NCI-H187 treated with DMSO at 0.1 percent for 48 hours (cell line): ENCODE measurements around the gene ARHGAP19.
A peak's percentile ranks its signal among the peaks of the same experiment; 100 is the strongest.

Experiments
- DNase-seq: peaks from one replicate; lab custom pipeline; 2025; lab: John Stamatoyannopoulos, UW

Gene ARHGAP19, protein sequence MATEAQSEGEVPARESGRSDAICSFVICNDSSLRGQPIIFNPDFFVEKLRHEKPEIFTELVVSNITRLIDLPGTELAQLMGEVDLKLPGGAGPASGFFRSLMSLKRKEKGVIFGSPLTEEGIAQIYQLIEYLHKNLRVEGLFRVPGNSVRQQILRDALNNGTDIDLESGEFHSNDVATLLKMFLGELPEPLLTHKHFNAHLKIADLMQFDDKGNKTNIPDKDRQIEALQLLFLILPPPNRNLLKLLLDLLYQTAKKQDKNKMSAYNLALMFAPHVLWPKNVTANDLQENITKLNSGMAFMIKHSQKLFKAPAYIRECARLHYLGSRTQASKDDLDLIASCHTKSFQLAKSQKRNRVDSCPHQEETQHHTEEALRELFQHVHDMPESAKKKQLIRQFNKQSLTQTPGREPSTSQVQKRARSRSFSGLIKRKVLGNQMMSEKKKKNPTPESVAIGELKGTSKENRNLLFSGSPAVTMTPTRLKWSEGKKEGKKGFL

DNA sequence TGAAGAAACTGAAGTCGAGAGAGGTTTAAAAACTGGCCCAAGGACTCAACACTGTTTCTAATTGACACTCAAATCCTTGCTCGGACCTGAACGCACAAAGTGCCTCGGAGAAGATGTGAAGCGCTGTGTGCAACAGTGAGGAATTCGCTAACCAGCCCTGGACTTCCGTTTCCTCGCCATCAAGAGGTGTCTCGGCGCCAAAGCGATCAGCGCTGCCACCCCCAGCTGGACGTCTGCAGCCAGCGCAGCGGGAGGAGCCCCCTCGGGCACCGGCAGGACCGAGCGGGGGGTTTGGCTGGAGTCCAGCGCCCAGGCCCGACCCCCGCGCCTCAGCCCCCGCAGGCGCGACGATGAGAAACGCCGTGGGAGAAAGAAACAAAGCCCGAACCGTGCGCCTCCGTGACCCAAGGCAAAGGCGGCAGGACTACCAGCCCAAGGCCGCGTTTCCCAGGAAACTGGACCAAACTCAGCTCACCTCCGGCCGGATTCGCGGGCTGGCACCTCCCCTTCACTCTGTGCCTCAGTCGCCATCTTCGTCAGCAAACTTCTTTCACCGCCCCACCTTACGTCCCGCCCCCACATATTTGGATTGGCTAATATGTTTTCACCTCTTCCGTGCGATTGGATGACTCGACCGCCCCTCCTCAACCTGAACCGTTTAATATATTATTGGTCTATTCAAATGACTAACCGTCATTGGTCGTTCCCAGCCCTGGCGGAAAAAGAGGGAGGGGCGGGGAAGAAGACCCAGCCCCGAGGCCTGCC, at the start of gene ARHGAP19:
TSS of gene ARHGAP19 (minus strand) at position 541 of the 765 bp plus-strand sequence. CDS start at position 531, 10 bp downstream.
- peak; percentile 90 for DNase-seq

DNA sequence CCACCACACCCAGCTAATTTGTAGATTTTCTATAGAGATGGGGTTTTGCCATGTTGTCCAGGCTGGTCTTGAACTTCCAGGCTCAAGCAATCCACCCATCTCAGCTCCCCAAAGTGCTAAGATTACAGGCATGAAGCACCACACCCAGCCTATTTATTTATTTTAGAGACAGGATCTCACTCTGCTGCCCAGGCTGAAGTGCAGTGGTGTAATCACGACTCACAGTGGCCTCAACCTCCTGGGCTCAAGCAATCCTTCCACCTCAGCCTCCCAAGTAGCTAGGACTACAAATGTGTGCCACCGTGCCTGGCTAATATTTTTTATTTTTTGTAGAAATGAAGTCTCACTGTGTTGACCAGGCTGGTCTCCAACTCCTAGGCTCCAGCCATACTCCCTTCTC, 49.0 kb upstream of the ARHGAP19 start:
- no peak for DNase-seq

DNA sequence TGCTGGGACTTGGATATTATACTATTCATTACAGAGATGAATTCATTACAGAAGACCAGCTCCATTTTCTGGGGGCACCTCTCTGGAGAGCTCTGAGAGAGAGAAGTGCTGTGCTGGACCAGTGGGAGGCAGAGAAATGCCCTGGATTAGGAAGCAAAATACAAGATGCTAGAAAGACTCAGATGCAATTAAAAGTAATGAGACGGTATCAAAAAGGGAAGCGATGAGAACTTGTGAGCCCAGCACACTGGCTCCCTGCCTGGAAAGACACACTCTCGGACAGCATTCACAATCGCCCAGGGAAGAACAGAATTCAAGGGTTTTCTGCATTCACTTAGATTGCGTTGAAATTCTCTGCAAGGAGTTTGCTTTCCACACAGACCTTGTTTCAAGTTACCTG, 45.6 kb upstream of the ARHGAP19 start:
- no peak for DNase-seq

DNA sequence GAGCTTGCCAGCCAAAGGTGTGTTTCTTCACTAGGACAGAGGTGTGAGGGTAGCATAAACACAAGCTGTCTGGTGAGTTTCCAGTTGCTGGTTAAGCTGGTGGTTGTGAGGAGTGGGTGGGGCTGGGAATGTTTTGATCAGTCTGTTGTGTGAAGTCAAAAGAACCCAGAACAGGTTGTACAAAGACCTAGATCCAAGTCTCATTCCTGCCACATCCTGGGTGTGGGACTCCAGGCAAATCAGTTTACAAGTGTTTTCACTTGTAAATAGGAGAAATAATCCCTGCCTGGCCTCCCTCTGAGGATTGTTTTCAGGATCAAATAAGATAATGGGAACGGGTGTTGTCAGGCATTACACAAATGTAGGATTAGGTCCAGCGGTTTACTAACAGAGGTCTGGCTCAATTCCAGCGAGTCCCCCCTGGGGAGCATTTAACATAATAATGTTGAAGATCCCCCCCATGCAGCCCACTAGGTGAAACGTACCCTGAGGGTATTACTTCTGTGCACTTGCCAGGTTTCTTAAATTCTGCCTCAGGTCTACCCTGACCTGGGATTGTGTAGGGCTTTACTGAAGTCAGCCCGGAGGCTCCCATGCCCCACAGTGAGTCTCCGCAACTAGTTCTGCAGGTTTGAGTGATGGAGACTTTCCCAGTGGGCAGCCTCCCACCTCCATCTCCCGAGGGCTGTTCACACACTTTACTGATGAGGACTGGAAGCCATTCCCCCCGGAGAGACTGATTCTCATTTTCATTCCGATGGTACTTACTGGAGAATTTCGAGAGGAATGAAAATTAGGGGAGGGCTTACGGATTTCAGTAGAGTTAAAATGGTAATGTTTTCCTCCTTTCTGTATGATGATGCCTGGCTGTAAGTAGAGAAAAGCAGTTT, 44.8 kb upstream of the ARHGAP19 start:
- no peak for DNase-seq

DNA sequence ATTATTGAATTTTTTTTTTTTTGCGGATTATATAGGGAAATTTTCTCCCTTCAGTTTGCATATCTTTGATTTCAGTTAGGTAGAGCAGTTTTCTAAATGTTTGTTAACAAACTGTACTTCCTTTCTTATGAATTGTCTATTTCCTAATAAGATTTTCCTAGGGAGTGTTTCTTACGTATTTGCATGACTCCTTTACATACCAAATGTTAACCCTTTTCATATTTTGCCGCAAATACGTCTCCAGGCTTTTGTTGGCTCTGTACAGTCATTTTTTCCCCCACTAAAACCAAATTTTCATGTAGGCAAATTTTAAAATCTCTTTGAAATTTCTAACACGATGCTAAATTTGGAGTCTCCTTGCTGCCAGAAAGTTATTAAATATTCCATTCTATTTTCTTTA, 44.0 kb upstream of the ARHGAP19 start:
- no peak for DNase-seq

DNA sequence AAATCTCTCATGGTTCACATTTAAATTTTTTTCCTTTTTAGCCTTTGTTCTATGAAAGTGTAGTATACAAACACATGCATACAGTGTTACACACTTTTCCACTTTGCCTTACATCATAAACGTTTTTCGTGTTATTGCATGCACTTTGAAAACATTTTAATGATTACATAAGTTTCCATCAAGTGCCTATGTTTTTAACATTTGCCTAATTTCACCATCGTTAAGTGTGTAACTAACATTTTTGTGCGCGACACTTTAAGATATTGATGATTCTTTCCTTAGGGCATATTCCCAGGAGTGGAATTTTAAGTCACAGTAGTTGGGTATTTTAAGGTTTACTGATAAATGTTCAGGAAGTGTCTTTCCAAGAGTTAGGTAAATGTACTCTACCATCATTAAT, 43.6 kb upstream of the ARHGAP19 start:
- no peak for DNase-seq

DNA sequence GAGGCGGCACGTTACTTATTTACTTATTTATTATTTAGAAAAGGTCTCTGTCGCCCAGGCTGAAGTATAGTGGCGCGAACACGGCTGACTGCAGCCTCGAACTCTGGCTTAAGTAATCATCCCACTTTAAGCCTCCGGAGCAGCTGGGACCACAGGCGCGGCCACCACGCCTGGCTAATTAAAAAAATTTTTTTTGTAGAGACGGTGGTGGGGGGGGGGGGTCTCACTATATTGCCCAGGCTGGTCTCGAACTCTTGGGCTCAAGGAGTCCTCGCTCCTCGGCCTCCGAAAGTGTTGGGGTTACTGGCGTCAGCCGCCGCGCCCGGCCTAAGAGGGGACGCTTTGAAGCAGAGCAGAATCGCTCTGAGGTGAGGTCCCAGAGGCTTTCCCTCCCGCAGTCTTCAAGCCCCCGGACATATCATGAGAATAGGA, 42.8 kb upstream of the ARHGAP19 start:
- DNase-seq, result no peak

DNA sequence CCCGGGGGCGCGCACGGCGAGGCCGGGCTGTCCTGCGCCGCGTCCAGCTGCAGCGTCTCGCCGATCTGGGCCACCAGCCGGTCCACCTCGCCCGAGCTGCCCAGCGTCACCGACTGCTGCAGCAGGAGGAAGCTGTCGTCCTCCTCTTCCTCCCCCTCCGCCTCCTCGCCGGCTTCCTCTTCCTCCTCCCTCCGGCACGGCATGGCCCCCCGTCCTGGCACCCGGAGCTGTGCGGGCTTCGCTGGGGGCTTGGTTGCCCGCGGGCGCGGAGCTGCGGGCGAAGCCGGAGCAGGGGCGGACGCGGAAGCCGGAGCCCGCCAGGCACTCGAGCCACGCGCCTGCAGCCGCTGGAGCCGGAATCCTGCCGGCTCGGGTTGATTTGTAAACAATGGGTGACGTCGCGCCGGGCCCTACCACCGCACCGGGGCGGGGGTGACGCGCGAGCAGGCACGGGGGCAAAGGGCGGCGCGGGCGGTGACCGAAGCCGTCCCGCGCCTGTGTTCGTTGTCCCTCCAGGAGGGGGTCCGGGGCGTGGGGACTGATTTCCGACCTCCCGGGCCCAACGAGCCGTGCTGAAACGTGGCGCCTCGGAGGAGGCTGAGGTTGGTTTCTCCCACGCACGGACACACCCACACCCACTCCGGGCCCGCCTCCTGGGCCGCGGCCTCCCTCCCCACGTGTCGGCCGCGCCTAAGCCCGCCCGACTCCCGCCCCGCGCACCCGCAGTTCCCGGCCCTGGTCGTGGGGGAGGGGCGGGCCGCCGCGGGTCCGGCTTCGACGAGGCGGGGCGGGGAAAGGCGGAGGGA, 42.1 kb upstream of the ARHGAP19 start, which contains the start of gene FRAT2:
TSS of gene FRAT2 (minus strand) at position 360 of the 806 bp plus-strand sequence. CDS start at position 203, 157 bp downstream.
- no peak for DNase-seq

DNA sequence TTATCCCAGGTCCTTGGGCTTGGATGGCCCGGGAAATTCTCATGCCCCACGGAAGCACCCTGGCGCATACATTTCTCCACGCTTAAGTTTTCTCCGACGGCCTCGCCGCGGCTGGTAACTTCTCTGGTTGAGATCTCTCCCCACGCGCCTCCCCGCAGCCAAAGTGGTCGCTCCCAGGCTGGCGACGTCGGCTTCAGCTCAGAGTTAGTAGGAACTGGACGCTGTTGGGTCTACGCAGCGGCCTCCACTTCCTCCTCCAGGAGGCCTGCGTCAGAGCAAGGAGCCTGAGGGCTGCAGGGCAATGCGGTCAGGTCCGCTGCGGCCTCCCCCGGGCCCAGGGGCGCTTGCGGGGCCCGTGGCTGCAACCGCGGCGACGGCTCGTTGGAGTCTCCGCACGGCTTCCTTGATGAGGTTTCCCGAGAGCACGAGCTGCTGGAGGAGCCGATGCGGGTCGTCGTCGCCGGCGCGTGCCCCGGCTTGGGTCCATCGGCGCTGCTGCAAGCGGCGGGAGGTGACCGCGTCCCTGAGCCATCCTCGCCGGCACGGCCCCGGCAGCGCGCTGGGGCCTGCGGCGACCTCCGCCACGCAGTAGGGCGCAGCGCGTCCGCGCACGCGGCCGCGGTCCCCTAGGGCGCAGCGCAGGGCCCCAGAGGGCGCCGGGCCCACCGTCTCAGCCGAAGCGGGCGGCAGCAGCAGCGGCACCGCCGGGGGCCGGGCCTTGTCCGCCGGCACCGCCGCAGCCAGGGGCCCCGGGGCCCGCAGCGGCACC, 41.3 kb upstream of the ARHGAP19 start:
- no peak for DNase-seq

DNA sequence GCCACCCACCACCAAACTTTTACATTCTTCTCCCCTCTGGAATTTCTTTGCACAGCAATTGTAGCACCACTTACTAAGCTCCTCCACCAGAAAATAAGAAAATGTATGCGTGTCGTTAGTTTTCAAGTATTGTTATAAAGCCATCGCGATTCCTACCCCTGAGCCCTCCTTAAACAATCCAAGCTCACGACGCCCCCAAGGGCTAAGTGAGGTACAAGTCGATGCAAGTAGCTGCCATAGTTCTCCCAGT, 40.8 kb upstream of the ARHGAP19 start:
- DNase-seq, result no peak

DNA sequence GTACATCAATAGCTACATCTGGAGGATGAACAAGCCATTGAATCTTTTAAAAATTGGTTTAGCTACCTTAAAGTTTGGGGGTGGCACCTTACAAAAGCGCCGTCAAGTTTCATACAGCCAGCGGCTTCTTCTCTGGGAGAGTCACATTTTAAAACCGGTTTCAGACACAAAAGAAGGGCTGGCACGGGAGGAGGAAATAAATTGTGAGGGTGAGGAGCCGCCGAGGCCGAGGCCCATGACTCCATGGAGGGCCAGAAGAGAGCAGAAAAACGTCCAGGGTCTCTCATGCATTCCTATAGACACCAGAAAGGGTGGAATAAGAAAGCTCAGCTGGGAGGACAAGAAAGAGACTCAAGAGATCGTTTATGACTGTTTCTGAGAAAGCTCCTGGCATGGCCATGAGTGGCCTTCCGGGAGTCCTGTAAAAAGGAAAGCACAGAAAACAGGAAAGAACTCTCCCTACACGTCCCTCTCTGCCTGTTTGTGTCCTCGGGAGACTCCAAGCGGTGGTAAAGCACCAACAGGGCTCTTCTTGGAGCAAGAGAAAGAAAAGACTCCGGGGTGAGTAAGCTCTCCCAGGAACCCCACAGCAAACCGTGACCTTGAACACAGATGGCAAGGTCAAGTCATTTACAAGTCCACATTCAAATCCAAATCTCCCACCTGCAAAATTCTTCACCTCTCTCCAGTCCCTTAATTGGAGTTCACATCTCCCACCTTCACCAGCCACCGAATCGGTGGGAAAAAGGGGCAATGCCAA, 40.3 kb upstream of the ARHGAP19 start:
- DNase-seq, result no peak

DNA sequence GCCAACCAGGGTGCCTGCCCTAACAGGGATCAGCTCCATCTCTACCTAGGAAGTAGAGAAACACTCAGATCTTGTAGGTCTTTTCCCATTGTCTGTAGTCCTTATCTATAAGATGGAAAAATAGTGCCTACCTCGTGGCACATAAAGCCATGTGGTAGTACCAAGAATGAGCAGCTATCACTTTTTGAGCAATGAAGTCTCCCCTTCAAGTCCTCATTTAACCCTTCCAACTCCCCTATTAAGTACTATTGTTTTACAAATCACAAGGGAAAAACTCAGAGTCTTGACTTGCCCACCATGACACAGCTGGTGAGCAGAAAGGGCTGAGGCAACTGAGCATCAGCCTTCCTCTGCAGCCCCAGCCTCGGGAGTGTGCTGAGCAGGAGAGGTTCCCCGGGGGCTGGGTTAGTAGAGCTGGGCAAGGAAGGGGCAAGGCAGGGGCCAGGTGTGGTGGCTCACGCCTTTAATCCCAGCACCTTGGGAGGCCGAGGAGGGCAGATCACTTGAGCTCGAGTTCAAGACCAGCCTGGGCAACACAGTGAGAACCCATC, 38.8 kb upstream of the ARHGAP19 start:
- no peak for DNase-seq

DNA sequence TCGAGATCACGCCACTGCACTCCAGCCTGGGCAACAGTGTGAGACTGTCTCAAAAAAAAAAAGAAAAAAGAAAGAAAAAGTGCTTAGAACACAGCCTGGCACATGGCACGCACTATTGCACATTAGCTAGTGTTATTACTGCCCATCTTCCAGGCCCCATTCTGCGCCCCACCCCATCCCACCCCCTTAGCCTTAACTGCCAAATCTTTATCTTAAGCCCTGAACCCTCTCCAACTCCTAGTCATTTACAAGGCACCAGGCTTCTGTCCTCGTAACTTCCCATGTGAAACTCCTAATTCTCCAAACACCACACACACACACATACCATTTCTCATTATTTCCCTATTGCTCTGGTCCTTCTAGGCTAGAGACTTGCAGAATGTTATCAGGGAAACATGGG, 37.3 kb upstream of the ARHGAP19 start:
- no peak for DNase-seq

DNA sequence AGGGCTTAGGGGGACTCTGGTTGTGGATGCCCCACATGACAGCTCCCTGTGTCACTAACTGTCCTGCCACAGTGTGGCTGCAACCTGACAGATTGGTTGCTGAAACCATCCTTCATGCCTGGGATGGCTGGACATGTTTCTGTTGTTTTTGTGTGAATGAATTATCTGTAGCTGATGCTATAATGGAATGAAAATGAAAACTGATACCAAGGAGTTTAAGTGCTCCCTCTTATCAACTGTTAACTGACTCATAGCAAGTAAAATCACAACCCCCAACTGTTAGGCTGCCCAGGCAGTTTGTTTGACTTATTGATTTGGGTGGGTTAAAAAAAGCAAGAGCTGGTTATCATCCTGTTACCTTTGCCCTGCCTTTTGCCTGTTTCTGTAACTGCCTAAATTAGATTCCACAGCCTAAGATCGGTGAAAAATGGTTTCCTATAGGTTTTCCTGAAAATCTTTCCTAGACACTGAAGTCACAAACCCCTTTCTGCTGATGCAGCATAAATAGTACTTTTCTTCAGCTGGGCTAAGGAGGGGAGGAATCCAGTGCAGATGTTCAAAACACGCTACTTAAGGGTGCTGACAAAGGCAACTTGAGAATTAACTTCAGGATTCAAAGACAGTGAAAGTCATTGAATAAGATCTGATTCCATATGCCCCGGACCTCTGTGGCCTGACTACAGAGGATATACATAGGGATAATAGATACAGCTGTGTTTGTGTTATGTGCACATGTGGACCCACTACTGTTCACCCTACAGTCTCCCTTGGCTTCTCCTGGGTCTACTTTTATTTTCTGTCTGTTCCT, 36.4 kb upstream of the ARHGAP19 start:
- DNase-seq, result no peak

DNA sequence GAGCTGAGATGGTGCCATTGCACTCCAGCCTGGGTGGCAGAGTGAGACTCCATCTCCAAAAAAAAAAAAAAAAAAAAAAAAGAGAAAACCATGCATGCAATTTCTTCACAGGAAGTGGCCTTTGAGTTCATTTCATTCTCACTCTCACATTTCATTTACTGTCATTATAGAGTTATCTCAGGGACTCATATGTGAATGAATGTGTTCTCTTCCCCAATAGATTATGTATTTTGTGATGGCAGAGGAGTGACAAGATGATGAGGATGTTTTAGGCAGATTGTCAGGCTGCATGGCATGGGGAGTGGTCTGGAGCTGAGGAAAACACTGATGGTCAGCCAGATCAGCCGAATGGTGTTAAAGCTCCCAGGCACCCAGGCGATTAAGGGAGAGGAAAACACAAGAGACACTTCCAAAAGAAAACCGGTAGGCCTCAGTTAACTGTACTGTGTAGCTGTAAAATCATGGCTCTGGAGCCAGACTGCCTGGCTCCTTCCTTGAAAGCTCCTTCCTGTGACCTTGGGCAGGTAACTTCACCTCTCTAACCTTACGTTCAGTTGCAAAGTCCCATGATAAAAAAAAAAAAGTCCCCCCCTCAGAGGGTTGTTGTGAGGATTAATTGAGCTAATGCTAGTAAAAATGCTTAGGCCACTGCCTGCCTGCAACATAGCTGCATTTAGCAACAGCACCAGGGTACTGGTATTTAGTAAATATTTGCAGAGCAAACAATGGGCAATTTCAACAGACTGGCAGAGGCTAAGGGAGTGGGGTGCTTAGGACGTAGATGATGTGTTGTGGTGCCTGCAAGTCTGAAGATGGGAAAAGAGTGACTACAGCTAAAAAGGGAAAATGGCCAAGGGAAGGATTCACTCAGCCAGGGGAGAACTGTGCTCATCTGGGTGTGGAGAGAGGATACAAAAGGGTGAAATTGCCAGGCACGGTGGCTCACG, 35.2 kb upstream of the ARHGAP19 start:
- no peak for DNase-seq

DNA sequence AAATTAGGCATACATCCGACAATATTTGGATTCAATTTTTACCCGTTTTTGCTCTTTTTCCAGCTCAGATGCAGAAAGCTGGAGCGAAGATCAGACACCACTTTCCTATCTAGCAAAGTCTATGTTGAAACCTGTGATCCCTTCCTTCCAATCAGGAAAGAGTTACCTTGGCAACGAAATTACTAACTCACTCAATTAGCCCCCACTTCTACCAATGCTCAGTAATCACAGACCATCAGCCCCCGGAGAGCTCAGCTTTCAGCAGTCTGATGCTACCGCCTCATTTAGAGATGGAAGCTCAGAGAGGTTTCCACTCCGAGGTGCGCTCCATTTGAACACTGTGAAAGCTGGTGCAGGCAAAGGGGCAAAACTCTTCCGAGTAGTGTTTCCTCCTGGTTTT, 33.3 kb upstream of the ARHGAP19 start:
- DNase-seq, result no peak

DNA sequence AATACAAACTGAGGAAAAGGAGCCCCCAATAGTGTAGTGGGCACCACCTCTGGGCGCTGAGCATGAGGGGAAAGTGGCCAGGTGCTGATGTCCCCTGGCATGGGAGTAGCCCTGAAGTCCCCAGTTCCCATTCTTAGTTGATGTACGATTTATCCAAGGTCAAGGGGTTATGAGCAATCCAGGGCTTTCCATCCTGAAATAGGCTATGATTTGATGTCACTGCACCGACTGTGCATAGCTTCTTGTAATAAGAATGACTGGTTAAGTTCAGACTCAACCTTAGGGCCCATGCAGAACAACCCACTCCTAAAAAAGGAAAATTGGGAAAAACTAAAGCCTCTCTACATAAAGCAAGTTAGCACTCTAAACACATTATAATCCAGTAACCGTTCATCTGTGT, 31.1 kb upstream of the ARHGAP19 start:
- no peak for DNase-seq

DNA sequence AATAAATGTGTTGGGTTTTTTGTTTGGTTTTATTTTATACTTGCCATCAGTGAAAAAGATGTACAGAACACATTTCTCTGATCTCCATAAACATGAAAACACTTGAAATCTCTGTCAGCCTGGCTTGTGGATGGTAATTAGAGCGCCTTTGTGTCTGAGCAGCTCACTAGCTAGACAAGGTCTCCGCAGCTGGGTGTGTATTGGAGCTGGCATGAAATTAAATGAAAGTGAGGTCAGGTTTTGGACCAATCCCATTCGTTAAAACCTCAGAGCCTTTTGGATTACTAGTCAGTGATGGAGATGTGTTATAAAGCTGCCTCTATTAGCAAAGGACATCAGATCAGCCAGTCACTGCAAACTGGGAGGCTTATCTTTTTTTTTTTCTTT, 29.4 kb upstream of the ARHGAP19 start:
- no peak for DNase-seq
